MCF 10A (cell line): ENCODE results near the gene CACNG4. TPM values are rescaled to one million over a fixed set of nuclear protein-coding genes. Genes with fewer than 3 reads are reported as not detected.
A peak's percentile ranks its signal among the peaks of the same experiment; 100 is the strongest.

Source experiments
- Bru-seq: library from RNA; stranded (reverse); fragments of 400-500 nt; gene quantifications from one replicate; lab custom pipeline; 2021; lab: Mats Ljungman, UMichigan
- BruChase-seq, 2 experiments: library from RNA; stranded (reverse); fragments of 400-500 nt; gene quantifications; one replicate each; lab custom pipeline; 2021; lab: Mats Ljungman, UMichigan
- BruUV-seq: library from RNA; stranded (reverse); fragments of 400-500 nt; replicated peaks from 2 replicates; lab custom pipeline; 2021; lab: Mats Ljungman, UMichigan
- CTCF ChIA-PET: fragments of 300-600 bp; sonication (Branson Sonifier 250); formaldehyde crosslinking; extraction: SDS; loops from one replicate; lab custom pipeline; 2021; ENCODE audit warnings: antibody characterized with exemption, inconsistent platforms; lab: Yijun Ruan, JAX
- POLR2A ChIA-PET: fragments of 300-600, 350-650 bp; sonication (Branson Sonifier 250); formaldehyde crosslinking; extraction: SDS; loops from one replicate; lab custom pipeline; 2020; ENCODE audit warnings: antibody characterized with exemption, inconsistent platforms; lab: Yijun Ruan, JAX
- DNase-seq: peaks from one replicate; pipeline ENCODE4 v3.0.0-alpha.2; 2018; ENCODE audit not compliant: unreplicated experiment
- H3K27ac Mint-ChIP-seq: one replicate; pipeline ENCODE4 v1.8.0; 2022; ENCODE audit warnings: mild to moderate bottlenecking, low read depth, mixed read lengths; ENCODE audit not compliant: unreplicated experiment
- H3K27me3 Mint-ChIP-seq: one replicate; pipeline ENCODE4 v1.8.0; 2022; ENCODE audit warnings: mixed read lengths; ENCODE audit not compliant: insufficient read depth, unreplicated experiment
- H3K36me3 Mint-ChIP-seq: one replicate; pipeline ENCODE4 v1.8.0; 2022; ENCODE audit warnings: mild to moderate bottlenecking, moderate library complexity, mixed read lengths; ENCODE audit not compliant: insufficient read depth, unreplicated experiment
- H3K4me1 Mint-ChIP-seq: one replicate; pipeline ENCODE4 v1.8.0; 2022; ENCODE audit warnings: mixed read lengths; ENCODE audit not compliant: insufficient read depth, unreplicated experiment
- H3K4me3 Mint-ChIP-seq: one replicate; pipeline ENCODE4 v1.8.0; 2022; ENCODE audit warnings: mild to moderate bottlenecking, moderate library complexity, mixed read lengths; ENCODE audit not compliant: unreplicated experiment
- H3K9me3 Mint-ChIP-seq: one replicate; pipeline ENCODE4 v1.8.0; 2022; ENCODE audit warnings: mixed read lengths; ENCODE audit not compliant: unreplicated experiment
- CTCF ChIP-seq: fragments of 200-600 bp; IDR thresholded peaks from one replicate; pipeline ENCODE4 v1.8.0; 2022; ENCODE audit warnings: antibody characterized with exemption, mild to moderate bottlenecking; ENCODE audit not compliant: unreplicated experiment
- intact Hi-C: fragments of 100-400 bp; cut with micrococcal nuclease; formaldehyde crosslinking; loops from 2 replicates; pipeline ENCODE4 v1.14.1; 2022
- long read RNA-seq: library from polyadenylated mRNA; stranded (forward); transcript quantifications from one replicate; pipeline ENCODE4 v2.0.0, GENCODE V29; 2022
- total RNA-seq: library from RNA; stranded (reverse); gene quantifications from 2 replicates; pipeline ENCODE4 v1.2.3, GENCODE V29; 2022

Gene CACNG4
- total RNA-seq (not detected in 2 replicates), Bru-seq, nascent RNA (not detected), BruChase-seq, experiment 1, labeled RNA remaining after a 6-hour chase (not detected), BruChase-seq, experiment 2, labeled RNA remaining after a 2-hour chase (percentile 1 among the genes with signal in this experiment)
- long read RNA-seq = 0 reads

GRCh38 chr17:66963909-66964771 lies at the start of gene CACNG4:
Gene CACNG4, plus strand, starts transcription at chr17:66964707. Its CDS starts 205 bp downstream, at chr17:66964912.
- no peak for DNase-seq
- Mint-ChIP-seq H3K4me1 (peaks cover 5% of the 10 kb centered on the region), H3K4me3 (peak within 1 kb of the TSS; percentile 56), H3K36me3 (no peaks in the 10 kb centered on the region), H3K27ac (no peak within 1 kb of the TSS), H3K27me3 (peaks cover 72% of the 10 kb centered on the region), H3K9me3 (no peaks in the 10 kb centered on the region)
- TF ChIP-seq CTCF = no peak
- ChIA-PET CTCF (no interaction called here), POLR2A (interaction anchor here (0.7 kb wide), 1 partner anchor 10 kb away, joined by 4 read pairs; no protein-coding TSS in a partner anchor)
- intact Hi-C loops = no loop called here
- BruUV-seq = no TSS peak

GRCh38 chr17:66915204-66915611 lies 49.3 kb upstream of the CACNG4 start:
- H3K27ac Mint-ChIP-seq = no peak overlapping the region
- peak; percentile 39 for TF ChIP-seq CTCF
- DNase-seq = peak; percentile 71
- POLR2A ChIA-PET = interaction anchor here (0.5 to 0.9 kb wide), 2 partner anchors 38 to 559 kb away, joined by 3 read pairs; no protein-coding TSS in a partner anchor
- no peaks in the 10 kb centered on the region for H3K36me3 Mint-ChIP-seq
- no peak overlapping the region for H3K4me3 Mint-ChIP-seq
- intact Hi-C loops = loop anchor here (1.0 to 10.0 kb wide), 3 partner anchors 60 to 380 kb away; no protein-coding TSS in a partner anchor
- CTCF ChIA-PET = interaction anchor here (0.6 to 1.9 kb wide), 12 partner anchors 10 to 802 kb away, joined by 3 to 9 read pairs (median 3); no protein-coding TSS in a partner anchor
- no peaks in the 10 kb centered on the region for H3K9me3 Mint-ChIP-seq
- BruUV-seq = no TSS peak
- H3K27me3 Mint-ChIP-seq = no peaks in the 10 kb centered on the region
- H3K4me1 Mint-ChIP-seq = no peaks in the 10 kb centered on the region

- TF ChIP-seq CTCF = no peak
- no TSS peak for BruUV-seq
- Mint-ChIP-seq H3K9me3 (no peaks in the 10 kb centered on the region), H3K27me3 (no peaks in the 10 kb centered on the region), H3K36me3 (no peaks in the 10 kb centered on the region), H3K27ac (no peak overlapping the region), H3K4me3 (no peak overlapping the region), H3K4me1 (no peaks in the 10 kb centered on the region)
- ChIA-PET POLR2A (no interaction called here), CTCF (interaction anchor here (0.5 to 1.1 kb wide), 4 partner anchors 58 to 1026 kb away, joined by 3 read pairs; no protein-coding TSS in a partner anchor)
- intact Hi-C loops = loop anchor here (1.0 to 10.0 kb wide), 3 partner anchors 60 to 379 kb away; no protein-coding TSS in a partner anchor
- DNase-seq = no peak
Observed at GRCh38 chr17:66915792-66916191, 48.7 kb upstream of the CACNG4 start.
